ENCODE data around the gene IFNAR1. TPM values are rescaled to one million over a fixed set of nuclear protein-coding genes. Genes with fewer than 3 reads are reported as not detected.
"Not testable (repeated sequence)": the region's sequence is repeated elsewhere in the genome, so short reads cannot be mapped to it uniquely, and the experiment has no call there.

IFNAR1 gene
- total and polyA plus RNA-seq, 2 experiments from 2014 or later: 24.0 to 65.1 TPM

DNA sequence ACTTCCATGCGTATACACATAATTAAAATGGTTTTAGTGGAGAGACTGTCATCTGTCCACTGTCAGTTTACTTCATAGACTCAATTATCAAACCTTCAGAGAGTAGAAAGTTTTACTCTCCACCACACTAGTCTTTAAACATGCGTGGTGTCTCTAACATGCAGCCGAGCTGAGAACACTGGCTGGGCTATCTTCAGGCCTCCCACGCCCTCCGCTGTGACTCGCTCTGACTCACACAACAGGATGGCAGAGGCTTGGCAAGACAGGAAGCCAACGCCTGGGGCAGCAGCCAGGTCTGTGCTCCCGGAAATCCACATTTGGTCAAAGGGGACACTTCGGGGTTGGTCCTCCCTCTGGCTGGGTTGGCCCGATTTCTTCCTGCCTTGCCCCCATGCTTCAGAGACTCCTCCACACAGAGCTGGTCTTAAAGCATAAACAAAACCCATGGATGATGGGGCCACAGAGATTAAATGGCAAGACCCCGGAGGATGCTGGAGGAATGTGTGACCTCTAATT, 55.8 kb downstream of the IFNAR1 start:
- Histone ChIP-seq H3K27me3 (replicated peaks; ENCODE audit: insufficient read depth) (no peaks in the 10 kb centered on the region), H3F3A (ENCODE audit: insufficient read depth) (peaks cover 20% of the 10 kb centered on the region), H3K27ac (peak overlapping the region; percentile 95), H3K9ac (peak overlapping the region; percentile 71), H3K9me2 (ENCODE audit: insufficient read depth) (no peaks in the 10 kb centered on the region), H3K9me3 (ENCODE audit: low read depth) (no peaks in the 10 kb centered on the region), H3K4me3 (peak overlapping the region; percentile 33), H3K4me1 (ENCODE audit: insufficient read depth) (peaks cover 38% of the 10 kb centered on the region), H3K79me2 (ENCODE audit: insufficient read depth) (no peaks in the 10 kb centered on the region), H2AFZ (peak overlapping the region; percentile 34), H3K36me3 (ENCODE audit: low read depth) (no peaks in the 10 kb centered on the region), H4K20me1 (ENCODE audit: insufficient read depth) (no peaks in the 10 kb centered on the region), H3K4me2 (ENCODE audit: unreplicated experiment) (peak overlapping the region; percentile 80)
- in situ Hi-C loops (cut with MboI): no loop called here
- 8 to 9% methylated on average over 11 of the region's 11 CpGs for WGBS, 2 experiments (ENCODE audit: low coverage in 1 of 2, low lambda C conversion rate in 2 of 2, missing lambda C conversion rate in 2 of 2)
- peak; percentile 99 for DNase-seq
- TF ChIP-seq EZH2 (IDR thresholded peaks at IDR 0.05; ENCODE audit: insufficient read depth, poor library complexity, severe bottlenecking): no peak
- no peak for TF ChIP-seq EZH2phosphoT487 (IDR thresholded peaks at IDR 0.05; ENCODE audit: insufficient read depth, low read depth)

GRCh38 chr21:33381381-33381780, 56.6 kb downstream of the IFNAR1 start:
- H2AFZ ChIP-seq, H3K27ac ChIP-seq, DNase-seq: not testable (repeated sequence)

DNA sequence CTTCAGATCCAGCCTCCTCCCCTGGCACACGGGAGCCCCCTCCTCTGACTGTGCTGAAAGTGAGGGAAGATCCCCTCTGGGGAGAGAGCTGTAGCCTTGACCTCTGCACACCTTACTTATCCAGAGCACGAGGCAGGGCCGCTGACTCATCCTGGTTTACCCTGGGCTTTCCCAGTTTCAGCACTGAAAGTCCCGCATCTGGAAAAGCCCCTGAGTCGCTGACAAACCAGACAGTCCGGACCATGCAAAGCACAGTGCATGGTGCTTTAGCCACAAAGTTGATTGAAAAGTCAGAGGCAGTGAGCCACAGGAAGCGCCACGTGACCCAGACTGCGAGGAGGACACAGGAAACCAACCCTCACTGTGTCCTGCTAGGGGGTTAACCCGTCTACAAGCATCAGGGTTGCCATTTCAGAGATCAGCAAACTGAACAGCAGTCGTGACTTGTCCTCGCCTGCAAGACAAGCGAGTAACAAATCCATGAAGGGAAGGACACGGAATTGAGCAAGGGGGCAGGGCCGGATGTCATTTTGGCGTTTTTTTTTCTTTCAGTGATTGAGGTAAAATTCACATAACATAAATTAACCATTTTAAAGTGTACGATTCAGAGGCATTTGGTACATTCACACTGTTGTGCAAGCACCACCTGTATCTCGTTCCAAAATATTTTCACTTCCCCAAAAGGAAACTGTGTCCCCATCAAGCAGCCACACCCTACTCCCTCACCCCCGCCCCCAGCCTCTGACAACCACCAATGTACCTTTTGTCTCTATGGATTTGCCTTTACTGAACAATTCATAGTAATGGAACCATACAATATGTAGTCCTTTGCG, 58.5 kb downstream of the IFNAR1 start:
- peak overlapping the region; percentile 49 for H3K27ac ChIP-seq
- 7 to 9% methylated on average over 20 of the region's 20 CpGs for WGBS, 2 experiments (ENCODE audit: low coverage in 1 of 2, low lambda C conversion rate in 2 of 2, missing lambda C conversion rate in 2 of 2)
- peaks cover 38% of the 10 kb centered on the region for H3K4me1 ChIP-seq (ENCODE audit: insufficient read depth)
- H2AFZ ChIP-seq: peak overlapping the region; percentile 80
- in situ Hi-C loops (cut with MboI): no loop called here
- H3K4me2 ChIP-seq (ENCODE audit: unreplicated experiment): peak overlapping the region; percentile 66
- TF ChIP-seq EZH2 (IDR thresholded peaks at IDR 0.05; ENCODE audit: insufficient read depth, poor library complexity, severe bottlenecking) (no peak), EZH2phosphoT487 (IDR thresholded peaks at IDR 0.05; ENCODE audit: insufficient read depth, low read depth) (no peak)
- H3K79me2 ChIP-seq (ENCODE audit: insufficient read depth): no peaks in the 10 kb centered on the region
- peak overlapping the region; percentile 42 for H3K9ac ChIP-seq
- H4K20me1 ChIP-seq (ENCODE audit: insufficient read depth): no peaks in the 10 kb centered on the region
- no peaks in the 10 kb centered on the region for H3K36me3 ChIP-seq (ENCODE audit: low read depth)
- H3K9me3 ChIP-seq (ENCODE audit: low read depth): no peaks in the 10 kb centered on the region
- H3K4me3 ChIP-seq: peak overlapping the region; percentile 52
- H3F3A ChIP-seq (ENCODE audit: insufficient read depth): peaks cover 20% of the 10 kb centered on the region
- DNase-seq: peak; percentile 88
- H3K9me2 ChIP-seq (ENCODE audit: insufficient read depth): no peaks in the 10 kb centered on the region
- no peaks in the 10 kb centered on the region for H3K27me3 ChIP-seq (replicated peaks; ENCODE audit: insufficient read depth)

More at GRCh38 chr21:33381381-33381780, 56.6 kb downstream of the IFNAR1 start:
- H3K79me2 ChIP-seq (ENCODE audit: insufficient read depth); in situ Hi-C loops (cut with MboI); H3K4me2 ChIP-seq (ENCODE audit: unreplicated experiment); H3K9me3 ChIP-seq (ENCODE audit: low read depth); H3K4me3 ChIP-seq; H3K9me2 ChIP-seq (ENCODE audit: insufficient read depth); H3K27me3 ChIP-seq (replicated peaks; ENCODE audit: insufficient read depth); H4K20me1 ChIP-seq (ENCODE audit: insufficient read depth); H3K36me3 ChIP-seq (ENCODE audit: low read depth); H3K9ac ChIP-seq: not testable (repeated sequence)
- Histone ChIP-seq H3F3A (ENCODE audit: insufficient read depth) (peaks cover 20% of the 10 kb centered on the region), H3K4me1 (ENCODE audit: insufficient read depth) (peaks cover 38% of the 10 kb centered on the region)
- WGBS, 2 experiments (ENCODE audit: low coverage in 1 of 2, low lambda C conversion rate in 2 of 2, missing lambda C conversion rate in 2 of 2): 92 to 98% methylated on average over 6 of the region's 6 CpGs

GRCh38 chr21:33384841-33385331, 60.1 kb downstream of the IFNAR1 start:
- no peak overlapping the region for H3K9ac ChIP-seq
- H3F3A ChIP-seq (ENCODE audit: insufficient read depth): peaks cover 9% of the 10 kb centered on the region
- DNase-seq: no peak
- in situ Hi-C loops (cut with MboI): no loop called here
- no peak for TF ChIP-seq EZH2phosphoT487 (IDR thresholded peaks at IDR 0.05; ENCODE audit: insufficient read depth, low read depth)
- no peak for TF ChIP-seq EZH2 (IDR thresholded peaks at IDR 0.05; ENCODE audit: insufficient read depth, poor library complexity, severe bottlenecking)
- no peak overlapping the region for H3K27ac ChIP-seq
- WGBS, 2 experiments (ENCODE audit: low coverage in 1 of 2, low lambda C conversion rate in 2 of 2, missing lambda C conversion rate in 2 of 2): 94% methylated on average over 17 of the region's 17 CpGs
- no peaks in the 10 kb centered on the region for H3K79me2 ChIP-seq (ENCODE audit: insufficient read depth)
- no peak overlapping the region for H3K4me3 ChIP-seq
- H3K36me3 ChIP-seq (ENCODE audit: low read depth): no peaks in the 10 kb centered on the region
- no peak overlapping the region for H3K4me2 ChIP-seq (ENCODE audit: unreplicated experiment)
- no peak overlapping the region for H2AFZ ChIP-seq
- H3K9me3 ChIP-seq (ENCODE audit: low read depth): no peaks in the 10 kb centered on the region
- H4K20me1 ChIP-seq (ENCODE audit: insufficient read depth): no peaks in the 10 kb centered on the region
- H3K9me2 ChIP-seq (ENCODE audit: insufficient read depth): no peaks in the 10 kb centered on the region
- H3K27me3 ChIP-seq (replicated peaks; ENCODE audit: insufficient read depth): no peaks in the 10 kb centered on the region
- H3K4me1 ChIP-seq (ENCODE audit: insufficient read depth): peaks cover 28% of the 10 kb centered on the region
